ENCODE results near the gene ARRDC1. TPM values are rescaled to one million over a fixed set of nuclear protein-coding genes. Genes with fewer than 3 reads are reported as not detected.

Gene ARRDC1
- total and polyA plus RNA-seq, 9 of the 15 experiments (the other 6 are each of a cell fraction or from before 2014, with no cell fraction given) = 0.21 to 45.3 (median 18.6) TPM

DNA sequence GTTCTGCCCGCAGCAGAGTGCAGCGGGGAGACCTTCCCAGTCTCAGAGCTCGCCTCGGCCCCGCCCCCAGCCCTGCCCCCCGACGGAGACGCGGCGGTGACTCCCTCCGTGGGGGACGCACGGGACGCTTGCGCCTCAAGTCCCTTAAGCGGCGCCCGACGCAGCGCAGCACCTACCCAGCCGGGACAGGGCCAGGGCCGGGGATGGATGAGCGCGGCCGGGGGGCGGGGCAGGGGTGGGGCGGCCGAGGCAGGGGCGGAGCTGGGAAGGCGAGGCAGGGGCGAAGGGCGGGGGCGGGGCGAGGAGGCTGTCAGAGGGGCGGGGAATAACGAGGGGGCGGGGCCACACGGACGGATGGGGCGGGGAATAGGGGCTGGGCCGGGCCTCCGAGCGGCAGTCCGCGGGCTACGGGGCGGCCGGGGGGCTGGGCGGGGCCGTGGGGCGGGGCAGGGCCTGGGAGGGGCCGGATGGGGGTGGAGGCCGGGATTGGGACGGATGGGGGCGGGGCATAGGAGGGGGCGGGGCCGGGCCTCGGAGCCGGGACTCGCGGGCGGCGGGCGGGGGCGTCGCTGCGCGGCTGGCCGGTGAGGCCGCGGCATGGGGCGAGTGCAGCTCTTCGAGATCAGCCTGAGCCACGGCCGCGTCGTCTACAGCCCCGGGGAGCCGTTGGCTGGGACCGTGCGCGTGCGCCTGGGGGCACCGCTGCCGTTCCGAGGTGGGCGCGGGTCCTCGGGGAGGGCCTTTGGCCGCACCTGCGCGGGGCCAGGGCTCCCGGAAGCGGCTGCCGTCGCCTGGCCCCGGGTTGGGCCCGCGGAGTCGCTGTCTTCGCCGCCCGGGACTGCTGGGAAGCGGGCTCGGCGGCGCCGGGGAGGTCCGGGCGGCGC is at the start of gene ARRDC1 (continued):
- TF ChIP-seq CREB5 (CRISPR knock-in tag; IDR thresholded peaks at IDR 0.05) (no peak), POLR2H (tag; IDR thresholded peaks at IDR 0.05; ENCODE audit: low read depth) (no peak), VEZF1 (CRISPR knock-in tag; IDR thresholded peaks at IDR 0.05) (peak; percentile 77), NCOA1 (IDR thresholded peaks at IDR 0.05; ENCODE audit: low read depth) (no peak), ZNF589 (CRISPR knock-in tag; IDR thresholded peaks at IDR 0.05; ENCODE audit: low read depth) (no peak), NRF1 (conservative IDR thresholded peaks at IDR 0.05 in 1 of 2, IDR thresholded peaks at IDR 0.05 in 1 of 2) (peak in 1 of 2 experiments; percentile 81; a peak in 2 of 4 replicates)
- TF ChIP-seq, protein P1, sequence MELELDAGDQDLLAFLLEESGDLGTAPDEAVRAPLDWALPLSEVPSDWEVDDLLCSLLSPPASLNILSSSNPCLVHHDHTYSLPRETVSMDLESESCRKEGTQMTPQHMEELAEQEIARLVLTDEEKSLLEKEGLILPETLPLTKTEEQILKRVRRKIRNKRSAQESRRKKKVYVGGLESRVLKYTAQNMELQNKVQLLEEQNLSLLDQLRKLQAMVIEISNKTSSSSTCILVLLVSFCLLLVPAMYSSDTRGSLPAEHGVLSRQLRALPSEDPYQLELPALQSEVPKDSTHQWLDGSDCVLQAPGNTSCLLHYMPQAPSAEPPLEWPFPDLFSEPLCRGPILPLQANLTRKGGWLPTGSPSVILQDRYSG (tag; conservative IDR thresholded peaks at IDR 0.05; ENCODE audit: low read depth) = no peak

All from K562 (cell line).